IPS-18c (cell line): ENCODE data around the gene LGSN.
"Not testable (repeated sequence)": the region's sequence is repeated elsewhere in the genome, so short reads cannot be mapped to it uniquely, and the experiment has no call there.

Source experiments
- H3K4me3 ChIP-seq: 2 replicates; pipeline ENCODE4 v1.7.0; 2013; ENCODE audit warnings: low read depth, mild to moderate bottlenecking, low read length, moderate library complexity; ENCODE audit not compliant: insufficient read depth
- H3K9me3 ChIP-seq: one replicate; pipeline ENCODE4 v1.6.1; 2013; ENCODE audit warnings: mild to moderate bottlenecking, low read length, moderate library complexity; ENCODE audit not compliant: control insufficient read depth, insufficient read depth

LGSN gene

DNA sequence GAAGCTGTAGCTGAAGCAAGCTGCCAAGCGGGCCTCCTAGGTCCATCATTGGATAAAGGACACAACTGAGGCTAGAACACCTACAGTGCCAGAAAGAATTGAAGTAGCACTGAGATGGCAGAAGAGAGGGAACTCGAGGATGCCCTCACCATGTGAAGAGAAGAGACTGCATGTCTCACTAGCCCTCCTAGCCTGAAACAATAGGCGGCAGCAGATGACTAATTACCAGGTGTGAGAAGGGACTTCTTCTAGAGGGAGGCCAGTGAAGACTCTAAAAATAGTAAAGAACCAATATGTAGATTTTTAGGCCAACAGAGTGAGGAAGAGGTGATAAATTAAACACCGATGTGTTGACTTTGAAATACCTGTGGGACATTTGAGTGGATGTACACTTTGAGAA is 50.3 kb downstream of the LGSN start:
- Histone ChIP-seq H3K9me3 (no peaks in the 10 kb centered on the region), H3K4me3 (no peak overlapping the region)

DNA sequence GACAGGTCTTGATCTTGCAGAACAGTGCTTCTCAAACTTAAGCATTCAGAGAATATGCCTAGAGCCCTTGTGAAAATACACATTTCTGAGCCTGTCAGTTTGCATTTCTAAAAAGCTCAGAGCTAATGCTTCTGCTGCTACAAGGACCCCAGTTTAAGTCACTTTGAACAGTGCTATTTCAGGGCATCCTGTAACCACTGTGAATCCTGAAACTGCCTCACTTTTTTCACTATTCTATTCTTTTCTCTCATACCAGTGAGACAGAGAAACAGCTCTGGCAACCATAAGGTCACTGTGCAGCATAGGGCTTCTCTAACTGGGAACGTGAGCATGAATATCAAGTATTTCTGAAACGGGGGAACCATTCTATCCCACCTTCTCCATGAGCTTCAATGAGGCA is 51.2 kb downstream of the LGSN start:
- no peaks in the 10 kb centered on the region for H3K9me3 ChIP-seq
- H3K4me3 ChIP-seq = no peak overlapping the region

DNA sequence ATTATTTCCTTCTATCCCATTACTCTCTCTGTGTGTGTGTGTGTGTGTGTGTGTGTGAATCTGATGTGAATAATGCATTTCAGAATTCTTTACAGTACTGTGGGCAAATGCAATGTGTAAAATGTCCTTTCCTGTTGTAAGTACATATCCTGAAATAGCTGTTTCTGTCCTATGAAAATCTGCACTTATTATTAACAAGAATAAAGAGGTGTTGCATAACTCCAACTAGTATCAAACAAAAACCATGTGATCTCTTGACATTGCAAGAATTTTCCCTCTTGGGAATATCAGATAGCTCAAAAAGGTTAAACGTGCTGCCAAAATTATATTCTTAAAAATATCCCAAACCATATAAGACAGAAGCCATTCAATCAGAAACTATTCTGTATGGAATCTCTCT is 52.0 kb downstream of the LGSN start:
- no peaks in the 10 kb centered on the region for H3K9me3 ChIP-seq
- H3K4me3 ChIP-seq = no peak overlapping the region

DNA sequence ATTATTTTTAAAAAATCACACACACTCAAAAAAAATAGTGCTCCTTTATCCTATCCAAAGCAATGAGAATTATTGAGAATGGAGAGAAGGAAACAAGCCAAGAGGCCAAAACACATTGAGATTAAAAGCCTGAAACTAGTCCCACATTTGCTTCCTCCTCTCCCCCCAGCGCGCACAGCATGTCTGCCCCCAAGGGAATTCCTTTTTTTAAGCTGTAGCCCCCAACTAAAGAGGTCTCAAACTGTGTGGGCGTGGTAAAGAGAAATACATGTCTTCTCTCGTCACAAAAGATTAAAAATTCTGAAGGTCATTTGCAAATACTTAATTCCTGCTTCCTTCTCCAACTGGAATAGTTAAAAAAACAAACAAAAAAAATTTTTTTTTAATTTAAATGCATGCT is 52.7 kb downstream of the LGSN start:
- Histone ChIP-seq H3K9me3 (no peaks in the 10 kb centered on the region), H3K4me3 (no peak overlapping the region)

DNA sequence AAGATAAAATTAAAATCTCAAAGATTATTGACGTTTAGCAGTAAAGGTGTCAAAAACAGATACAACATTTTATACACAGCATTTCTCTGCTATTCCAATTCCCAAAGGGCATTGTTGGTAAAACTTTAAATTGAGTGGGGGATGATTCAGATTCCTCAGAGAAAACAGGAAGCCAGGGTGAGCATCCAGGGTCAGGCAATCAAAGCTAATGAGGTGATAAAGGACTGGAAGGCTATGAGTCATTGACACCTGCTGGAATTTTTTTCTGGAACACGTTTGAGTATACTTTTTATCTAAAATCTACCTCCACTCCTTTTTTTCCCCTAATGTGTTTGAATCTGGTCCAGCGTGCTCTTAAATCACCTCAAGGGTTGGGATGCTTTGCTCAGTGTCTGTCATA is 56.3 kb downstream of the LGSN start:
- H3K9me3 ChIP-seq = no peaks in the 10 kb centered on the region
- no peak overlapping the region for H3K4me3 ChIP-seq

DNA sequence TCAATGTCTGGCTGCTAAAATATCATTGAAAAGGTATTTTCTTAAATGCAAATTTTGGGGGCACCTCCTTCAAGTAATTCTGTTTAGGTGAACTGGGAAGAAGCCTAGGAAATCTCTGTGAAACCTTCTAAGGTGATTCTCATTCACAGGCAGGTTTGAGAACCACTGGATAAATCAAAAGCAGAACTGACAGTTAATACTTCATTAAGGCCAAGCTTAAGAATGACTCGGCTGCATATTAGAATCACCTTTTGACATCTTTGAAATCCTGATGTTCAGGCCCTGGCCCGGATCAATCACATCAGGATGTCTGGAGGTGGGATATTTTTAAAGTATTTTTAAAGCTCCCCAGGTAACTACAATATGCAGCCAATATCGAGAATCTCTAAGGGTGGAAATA is 58.0 kb downstream of the LGSN start:
- no peak overlapping the region for H3K4me3 ChIP-seq
- no peaks in the 10 kb centered on the region for H3K9me3 ChIP-seq

DNA sequence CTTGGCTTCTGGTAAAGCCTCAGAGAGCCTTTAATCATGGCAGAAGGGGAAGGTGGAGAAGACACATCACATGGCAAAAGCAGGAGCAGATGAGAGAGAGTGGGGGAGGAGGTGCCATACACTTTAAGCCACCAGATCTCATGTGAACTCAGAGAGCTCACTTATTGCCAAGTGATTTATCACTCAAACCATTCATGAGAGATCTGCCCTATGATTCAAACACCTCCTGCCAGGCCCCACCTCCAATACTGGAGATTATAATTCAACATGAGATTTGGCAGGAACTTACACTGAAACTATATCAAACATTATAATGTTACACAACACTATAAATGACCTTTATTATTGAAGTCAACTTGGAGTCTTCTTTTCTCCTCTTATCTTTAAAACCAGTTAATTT is 60.6 kb downstream of the LGSN start:
- H3K9me3 ChIP-seq = no peaks in the 10 kb centered on the region
- no peak overlapping the region for H3K4me3 ChIP-seq

DNA sequence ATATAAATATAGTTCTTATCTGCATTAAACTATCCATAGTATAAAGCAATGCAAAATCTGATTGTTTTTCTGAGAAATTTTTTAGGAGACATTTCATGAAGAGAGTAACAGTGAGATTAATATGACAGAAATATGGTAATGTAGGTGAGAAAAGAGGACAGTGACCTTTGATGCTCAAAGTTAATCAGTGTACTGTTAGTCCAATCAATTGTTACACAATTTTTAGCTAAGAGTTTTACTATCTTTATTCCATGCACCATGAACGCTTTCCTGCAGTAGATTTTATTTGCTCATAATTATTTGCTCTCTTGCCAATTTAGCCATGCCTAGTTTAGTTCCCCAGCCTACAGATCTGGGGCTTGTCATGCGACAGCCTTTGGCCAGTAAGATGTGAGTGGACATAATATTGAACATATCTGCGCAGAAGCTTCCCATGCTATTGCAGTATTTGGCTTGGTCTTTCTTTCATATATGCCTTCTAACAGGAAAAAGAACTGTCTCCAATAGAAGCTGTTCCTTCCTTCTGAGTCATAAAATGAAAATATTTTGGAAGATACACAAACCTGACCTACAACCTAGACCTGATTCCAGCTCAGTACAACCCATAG is 69.8 kb downstream of the LGSN start:
- no peak overlapping the region for H3K4me3 ChIP-seq
- no peaks in the 10 kb centered on the region for H3K9me3 ChIP-seq

DNA sequence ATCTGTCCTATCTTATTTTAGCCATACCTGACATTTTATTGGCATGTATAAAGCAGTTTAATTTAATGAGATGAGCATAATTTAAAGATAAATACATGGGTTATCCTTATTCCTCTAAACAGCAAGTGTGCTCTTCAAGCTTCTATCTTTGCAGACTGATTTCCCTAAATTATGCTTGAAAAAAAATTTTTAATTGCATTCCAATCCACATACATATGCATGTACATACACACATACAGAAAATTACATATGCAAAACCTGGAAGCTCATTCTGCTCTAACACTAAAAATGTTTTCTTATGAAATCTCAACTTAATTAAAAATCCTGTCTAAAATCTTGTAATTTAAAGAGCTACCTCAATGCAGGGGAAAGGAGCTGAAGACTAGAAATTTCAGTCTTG is 73.2 kb downstream of the LGSN start:
- Histone ChIP-seq H3K4me3 (no peak overlapping the region), H3K9me3 (no peaks in the 10 kb centered on the region)

DNA sequence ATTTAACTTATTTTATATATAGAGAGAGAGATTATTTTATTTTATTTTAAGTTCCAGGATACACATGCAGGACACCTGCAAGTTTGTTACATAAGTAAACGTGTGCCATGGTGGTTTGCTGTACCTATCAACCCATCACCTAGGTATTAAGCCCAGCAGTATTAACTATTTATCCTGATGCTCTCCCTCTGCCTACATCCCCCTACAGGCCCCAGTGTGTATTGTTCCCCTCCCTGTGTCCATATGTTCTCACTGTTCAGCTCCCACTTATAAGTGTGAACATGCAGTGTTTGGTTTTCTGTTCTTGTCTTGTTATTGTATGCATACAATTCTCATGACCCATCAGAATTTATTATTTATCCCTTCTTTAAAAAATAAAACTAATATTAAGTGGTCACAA is 73.9 kb downstream of the LGSN start:
- Histone ChIP-seq H3K4me3 (no peak overlapping the region), H3K9me3 (no peaks in the 10 kb centered on the region)

DNA sequence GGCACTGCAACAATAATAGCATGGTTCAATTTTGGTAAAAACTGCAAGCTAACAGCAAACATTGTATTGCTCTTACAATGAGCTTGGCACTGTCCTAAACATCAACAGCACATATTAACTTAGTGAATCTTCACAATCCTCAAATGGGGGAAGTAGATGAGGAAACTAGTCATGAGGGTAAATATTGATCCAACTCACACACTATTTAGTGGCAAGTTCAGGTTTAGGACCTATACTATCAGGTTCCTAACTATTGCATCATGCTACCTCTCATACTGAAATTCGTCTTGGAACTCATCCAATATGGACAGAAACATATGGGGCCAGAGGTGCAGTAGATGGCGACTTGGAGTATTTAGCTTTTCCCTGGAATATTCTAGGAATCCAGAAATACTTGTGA is 74.4 kb downstream of the LGSN start:
- no peak overlapping the region for H3K4me3 ChIP-seq
- no peaks in the 10 kb centered on the region for H3K9me3 ChIP-seq

DNA sequence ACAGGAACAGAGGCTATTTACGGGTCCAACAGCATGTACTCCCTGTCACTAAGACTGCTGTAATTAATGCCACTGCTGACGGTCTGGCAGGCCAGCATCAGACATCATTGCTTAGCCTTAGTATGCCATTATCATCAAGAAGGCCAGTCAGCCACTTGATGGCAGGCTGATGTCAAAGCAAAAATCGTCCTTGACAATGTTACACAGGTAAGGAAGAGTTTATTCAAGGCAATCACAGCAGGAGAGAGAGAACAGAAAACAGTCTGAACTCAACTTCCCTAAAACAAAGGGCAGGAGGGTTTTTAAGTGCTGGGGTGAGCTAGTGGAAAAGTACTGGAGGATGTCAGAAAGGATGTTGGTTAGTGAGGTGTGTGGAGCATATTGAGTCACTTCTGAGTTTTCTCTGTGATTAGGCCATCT is 83.4 kb downstream of the LGSN start:
- Histone ChIP-seq H3K4me3 (no peak overlapping the region), H3K9me3 (no peaks in the 10 kb centered on the region)

DNA sequence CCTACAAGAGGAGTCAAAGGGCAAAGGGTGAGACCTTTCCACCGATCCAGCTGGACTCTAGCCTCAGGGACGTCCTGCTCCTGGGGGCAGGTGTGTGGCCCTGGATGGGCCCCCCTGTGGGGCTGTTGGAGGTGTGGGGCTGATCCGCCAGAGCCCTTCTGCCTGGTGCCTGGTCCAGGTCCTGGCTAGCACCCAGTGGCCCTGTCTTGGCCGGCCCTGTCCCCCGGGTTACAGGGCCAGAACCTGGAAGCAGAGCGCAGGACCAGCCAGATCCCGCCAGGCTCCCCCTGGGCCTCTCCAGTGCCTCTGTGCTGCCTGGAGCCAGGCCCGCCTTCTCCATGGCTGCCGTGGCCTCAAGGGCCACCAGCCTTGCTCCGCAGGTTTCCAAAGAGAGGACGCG is 89.3 kb downstream of the LGSN start:
- not testable (repeated sequence) for H3K9me3 ChIP-seq, H3K4me3 ChIP-seq

DNA sequence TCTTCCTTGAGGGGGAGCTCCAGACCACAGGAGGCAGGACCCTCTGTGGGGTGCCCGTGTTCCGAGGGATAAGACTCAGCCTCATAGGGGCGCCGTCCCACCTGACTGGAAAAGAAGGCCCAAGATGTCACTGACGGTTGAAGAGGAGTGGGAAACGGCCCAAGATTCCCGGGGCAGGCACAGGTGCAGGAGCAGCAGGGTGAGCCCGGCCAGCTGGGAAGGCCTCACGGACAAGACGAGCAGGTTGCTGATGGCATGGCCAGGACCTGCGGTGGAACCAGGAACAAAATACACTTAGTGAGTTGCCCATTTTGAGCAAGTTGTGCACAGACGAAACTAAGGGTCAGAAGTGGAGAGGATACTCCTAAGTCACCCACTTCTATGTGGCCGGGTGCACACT is 89.8 kb downstream of the LGSN start:
- not testable (repeated sequence) for H3K9me3 ChIP-seq, H3K4me3 ChIP-seq

DNA sequence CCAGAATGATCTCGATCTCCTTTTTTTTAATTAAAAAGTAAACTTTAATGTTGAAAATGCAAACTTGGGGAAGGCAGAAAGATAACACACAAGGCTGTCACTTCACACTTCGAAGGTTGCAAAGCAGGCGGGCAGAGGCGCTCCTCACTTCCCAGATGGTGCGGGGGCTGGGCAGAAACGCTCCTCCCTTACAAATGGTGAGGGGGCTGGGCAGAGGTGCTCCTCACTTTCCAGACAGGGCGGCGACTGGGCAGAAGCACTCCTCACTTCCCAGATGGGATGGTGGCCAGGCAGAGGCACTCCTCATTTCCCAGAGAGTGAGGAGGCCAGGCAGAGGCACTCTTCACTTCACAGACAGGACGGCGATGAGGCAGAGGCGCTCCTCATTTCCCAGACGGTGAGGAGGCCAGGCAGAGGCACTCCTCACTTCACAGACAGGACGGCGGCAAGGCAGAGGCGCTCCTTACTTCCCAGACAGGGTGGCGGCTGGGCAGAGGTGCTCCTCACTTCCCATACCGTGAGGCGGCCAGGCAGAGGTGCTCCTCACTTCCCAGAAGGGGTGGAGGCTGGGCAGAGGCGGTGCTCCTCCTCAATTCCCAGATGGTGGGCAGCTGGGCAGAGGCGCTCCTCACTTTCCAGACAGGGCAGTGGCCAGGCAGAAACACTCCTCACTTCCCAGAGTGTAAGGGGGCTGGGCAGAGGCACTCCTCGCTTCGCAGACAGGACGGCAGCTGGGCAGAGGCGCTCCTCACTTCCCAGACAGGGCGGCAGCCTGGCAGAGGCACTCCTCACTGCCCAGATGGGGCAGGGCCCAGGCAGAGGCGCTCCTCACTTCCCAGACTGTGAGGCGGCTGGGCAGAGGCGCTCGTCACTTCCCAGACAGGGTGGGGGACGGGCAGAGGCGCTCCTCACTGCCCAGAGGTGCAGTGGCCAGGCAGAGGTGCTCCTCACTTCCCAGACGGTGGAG is 91.6 kb downstream of the LGSN start:
- not testable (repeated sequence) for H3K4me3 ChIP-seq, H3K9me3 ChIP-seq

DNA sequence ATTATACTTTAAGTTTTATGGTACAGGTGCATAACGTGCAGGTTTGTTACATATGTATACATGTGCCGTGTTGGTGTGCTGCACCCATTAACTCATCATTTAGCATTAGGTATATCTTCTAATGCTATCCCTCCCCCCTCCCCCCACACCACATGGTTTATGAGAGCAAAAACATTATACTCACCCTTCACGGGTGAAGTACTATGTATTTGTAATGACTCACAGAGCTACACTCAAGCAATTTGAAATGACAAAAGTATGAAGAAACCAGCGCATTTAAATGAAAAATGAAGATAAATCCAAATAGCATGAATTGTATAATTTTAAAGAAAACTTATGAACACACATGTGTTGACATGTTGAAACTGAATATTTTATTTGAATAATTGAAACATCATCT is 93.8 kb downstream of the LGSN start:
- H3K4me3 ChIP-seq, H3K9me3 ChIP-seq: not testable (repeated sequence)
